ENCODE results near the gene PPP1R7. TPM values are rescaled to one million over a fixed set of nuclear protein-coding genes. Genes with fewer than 3 reads are reported as not detected.

Gene PPP1R7
- total RNA-seq, 1 experiment from 2014 or later = 45.4 TPM

- POLR2A ChIA-PET = no interaction called here
- Histone ChIP-seq H3K9me3 (ENCODE audit: control insufficient read depth in 1 of 2, insufficient read depth in 1 of 2, low read depth in 1 of 2, low read length in 2 of 2) (no peaks in the 10 kb centered on the region), H3K27me3 (ENCODE audit: insufficient read depth, low read length) (no peaks in the 10 kb centered on the region), H3K9me2 (ENCODE audit: insufficient read depth) (no peaks in the 10 kb centered on the region), H3K4me2 (ENCODE audit: low read length) (no peak overlapping the region), H2AFZ (ENCODE audit: low read depth, low read length, poor library complexity, severe bottlenecking) (no peak overlapping the region), H4K20me1 (ENCODE audit: insufficient read depth) (no peaks in the 10 kb centered on the region), H3K27ac (ENCODE audit: low read depth, low read length) (no peak overlapping the region), H3K4me3 (replicated peaks in 1 of 2; ENCODE audit: low read depth in 1 of 2, low read length in 2 of 2) (no peak overlapping the region), H3K9ac (ENCODE audit: low read length) (no peak overlapping the region), H3K36me3 (ENCODE audit: control insufficient read depth in 1 of 2, insufficient read depth in 2 of 2, low read length in 2 of 2) (no peaks in the 10 kb centered on the region), H3K4me1 (ENCODE audit: control insufficient read depth in 1 of 2, insufficient read depth in 2 of 2, low read length in 2 of 2) (no peaks in the 10 kb centered on the region), H3K79me2 (ENCODE audit: insufficient read depth, low read length) (no peaks in the 10 kb centered on the region)
- no peak for TF ChIP-seq FOSL1 (IDR thresholded peaks at IDR 0.05; ENCODE audit: low read depth)
- no peak for TF ChIP-seq CEBPB (IDR thresholded peaks at IDR 0.05; ENCODE audit: low read depth)
- TF ChIP-seq SIN3A (IDR thresholded peaks at IDR 0.05; ENCODE audit: low read depth) = no peak
- no peak for TF ChIP-seq TCF7L2 (IDR thresholded peaks at IDR 0.05; ENCODE audit: borderline replicate concordance, extremely low read depth, insufficient read depth, insufficient read length)
- TF ChIP-seq REST (IDR thresholded peaks at IDR 0.05; ENCODE audit: low read depth) = no peak
- TF ChIP-seq ATF3 (IDR thresholded peaks at IDR 0.05) = no peak
- no peak for TF ChIP-seq YY1 (IDR thresholded peaks at IDR 0.05; ENCODE audit: extremely low read depth, insufficient replicate concordance, low read depth, low read length)
- no peak for TF ChIP-seq RAD21 (IDR thresholded peaks at IDR 0.05; ENCODE audit: low read depth)
- no peak for TF ChIP-seq SP1 (IDR thresholded peaks at IDR 0.05; ENCODE audit: low read depth)
- TF ChIP-seq, protein P1, sequence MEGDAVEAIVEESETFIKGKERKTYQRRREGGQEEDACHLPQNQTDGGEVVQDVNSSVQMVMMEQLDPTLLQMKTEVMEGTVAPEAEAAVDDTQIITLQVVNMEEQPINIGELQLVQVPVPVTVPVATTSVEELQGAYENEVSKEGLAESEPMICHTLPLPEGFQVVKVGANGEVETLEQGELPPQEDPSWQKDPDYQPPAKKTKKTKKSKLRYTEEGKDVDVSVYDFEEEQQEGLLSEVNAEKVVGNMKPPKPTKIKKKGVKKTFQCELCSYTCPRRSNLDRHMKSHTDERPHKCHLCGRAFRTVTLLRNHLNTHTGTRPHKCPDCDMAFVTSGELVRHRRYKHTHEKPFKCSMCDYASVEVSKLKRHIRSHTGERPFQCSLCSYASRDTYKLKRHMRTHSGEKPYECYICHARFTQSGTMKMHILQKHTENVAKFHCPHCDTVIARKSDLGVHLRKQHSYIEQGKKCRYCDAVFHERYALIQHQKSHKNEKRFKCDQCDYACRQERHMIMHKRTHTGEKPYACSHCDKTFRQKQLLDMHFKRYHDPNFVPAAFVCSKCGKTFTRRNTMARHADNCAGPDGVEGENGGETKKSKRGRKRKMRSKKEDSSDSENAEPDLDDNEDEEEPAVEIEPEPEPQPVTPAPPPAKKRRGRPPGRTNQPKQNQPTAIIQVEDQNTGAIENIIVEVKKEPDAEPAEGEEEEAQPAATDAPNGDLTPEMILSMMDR (IDR thresholded peaks at IDR 0.05 in 2 of 3, conservative IDR thresholded peaks at IDR 0.05 in 1 of 3; ENCODE audit: borderline replicate concordance in 1 of 3, insufficient read depth in 1 of 3, low read depth in 2 of 3, low read length in 2 of 3) = no peak
- no peak for TF ChIP-seq ZFX (IDR thresholded peaks at IDR 0.05)
- TF ChIP-seq, protein P2, sequence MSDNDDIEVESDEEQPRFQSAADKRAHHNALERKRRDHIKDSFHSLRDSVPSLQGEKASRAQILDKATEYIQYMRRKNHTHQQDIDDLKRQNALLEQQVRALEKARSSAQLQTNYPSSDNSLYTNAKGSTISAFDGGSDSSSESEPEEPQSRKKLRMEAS (IDR thresholded peaks at IDR 0.05) = no peak
- no peak for TF ChIP-seq EGR1 (IDR thresholded peaks at IDR 0.05; ENCODE audit: low read depth)
- TF ChIP-seq POLR2A (IDR thresholded peaks at IDR 0.05; ENCODE audit: borderline replicate concordance, extremely low read depth, insufficient read depth, insufficient read length) = no peak
- TF ChIP-seq ELF1 (IDR thresholded peaks at IDR 0.05; ENCODE audit: borderline replicate concordance, low read depth) = no peak
- no peak for TF ChIP-seq JUND (IDR thresholded peaks at IDR 0.05)
- RAD21 ChIA-PET (ENCODE audit: low non-redundant PET in 1 of 2, low total read pairs in 2 of 2, uncharacterized antibody in 2 of 2, unreplicated experiment in 2 of 2) = no interaction called here
- CTCF ChIA-PET = no interaction called here
- ATAC-seq (no peak), DNase-seq (ENCODE audit: low read depth, low spot score) (no peak)
- BruUV-seq (replicated peaks) = no TSS peak
- intact Hi-C loops (cut with micrococcal nuclease) = no loop called here
Observed at GRCh38 chr2:241177526-241178334, 27.5 kb downstream of the PPP1R7 start.

Measured in HCT116 (cell line).